SW 1271 (cell line): Measurements from ENCODE around the gene C13orf42.

Experiments used
- DNase-seq, 2 experiments: peaks; one replicate each; lab custom pipeline; 2025; lab: John Stamatoyannopoulos, UW

C13orf42 gene

GRCh38 chr13:51111174-51111573 lies at the start of gene C13orf42:
Gene C13orf42 (minus strand): TSS chr13:51111274. CDS start chr13:51111209, 65 bp downstream.
- DNase-seq, result no peak

- DNase-seq, result no peak
These were observed 47.9 kb upstream of the C13orf42 start for GRCh38 chr13:51158880-51159518.

- DNase-seq, result no peak
These were observed 47.3 kb upstream of the C13orf42 start for GRCh38 chr13:51158365-51158764.

- DNase-seq, result no peak
These were observed 45.6 kb upstream of the C13orf42 start for GRCh38 chr13:51156648-51157047.

GRCh38 chr13:51155776-51156515 lies 44.9 kb upstream of the C13orf42 start:
- DNase-seq, result no peak

GRCh38 chr13:51155161-51155560 lies 44.1 kb upstream of the C13orf42 start:
- no peak for DNase-seq

GRCh38 chr13:51154029-51154555 lies 43.0 kb upstream of the C13orf42 start:
- DNase-seq, result no peak

GRCh38 chr13:51153527-51153926 lies 42.5 kb upstream of the C13orf42 start:
- no peak for DNase-seq

GRCh38 chr13:51152701-51153100 lies 41.6 kb upstream of the C13orf42 start:
- no peak for DNase-seq

- DNase-seq, result no peak
These were observed 40.4 kb upstream of the C13orf42 start for GRCh38 chr13:51151463-51151862.

GRCh38 chr13:51148952-51149573 lies 38.0 kb upstream of the C13orf42 start:
- DNase-seq, result peak in 1 of 2 experiments; percentile 23

GRCh38 chr13:51148223-51148951 lies 37.3 kb upstream of the C13orf42 start:
- DNase-seq, result no peak

GRCh38 chr13:51147732-51148131 lies 36.7 kb upstream of the C13orf42 start:
- no peak for DNase-seq

GRCh38 chr13:51146667-51147066 lies 35.6 kb upstream of the C13orf42 start:
- DNase-seq, result no peak

- DNase-seq, result no peak
These were observed 26.2 kb upstream of the C13orf42 start for GRCh38 chr13:51137250-51137649.

GRCh38 chr13:51136276-51136980 lies 25.4 kb upstream of the C13orf42 start:
- DNase-seq, result no peak

GRCh38 chr13:51134763-51135365 lies 23.8 kb upstream of the C13orf42 start:
- DNase-seq, result no peak

GRCh38 chr13:51130348-51130747 lies 19.3 kb upstream of the C13orf42 start:
- no peak for DNase-seq

- peak; percentile 30 to 62 for DNase-seq
These were observed 14.6 kb upstream of the C13orf42 start for GRCh38 chr13:51125495-51126226.

GRCh38 chr13:51122868-51123566 lies 11.9 kb upstream of the C13orf42 start:
- no peak for DNase-seq
